Panc1 (cell line): ENCODE measurements around the gene KRT9. TPM values are rescaled to one million over a fixed set of nuclear protein-coding genes. Genes with fewer than 3 reads are reported as not detected.

Source experiments
- ATAC-seq: fragments of 200-7000 bp; cut with Tn5 transposase; 2 replicates; pipeline ENCODE4 v1.9.1; 2020; ENCODE audit warnings: mild to moderate bottlenecking, moderate library complexity
- BruUV-seq: library from RNA; stranded (reverse); fragments of 400-500 nt; replicated peaks from 2 replicates; lab custom pipeline; 2021; lab: Mats Ljungman, UMichigan
- CTCF ChIA-PET: fragments of 300-600 bp; sonication (Branson Sonifier 250); formaldehyde crosslinking; loops from one replicate; lab custom pipeline; 2022; ENCODE audit warnings: antibody characterized with exemption; lab: Charles Lee
- POLR2A ChIA-PET: fragments of 300-600 bp; sonication (Branson Sonifier 250); formaldehyde crosslinking; loops from one replicate; lab custom pipeline; 2022; ENCODE audit warnings: antibody characterized with exemption; lab: Charles Lee
- DNase-seq: peaks from one replicate; pipeline ENCODE4 v3.0.0-alpha.2; 2010; ENCODE audit warnings: low read depth, low spot score
- H3K27ac ChIP-seq: 2 replicates; pipeline ENCODE4 v1.5.1; 2011; ENCODE audit warnings: mild to moderate bottlenecking, low read length, inconsistent platforms
- H3K27me3 ChIP-seq: fragments of 200-500 bp; sonication (Bioruptor generic); 2 replicates; pipeline ENCODE4 v1.6.0; 2014; ENCODE audit warnings: low read length, inconsistent platforms; ENCODE audit not compliant: control insufficient read depth, insufficient read depth
- H3K36me3 ChIP-seq: fragments of 200-500 bp; sonication (Bioruptor generic); 2 replicates; pipeline ENCODE4 v1.5.1; 2014; ENCODE audit warnings: inconsistent platforms, mild to moderate bottlenecking, low read length, moderate library complexity; ENCODE audit not compliant: control insufficient read depth, insufficient read depth
- H3K4me1 ChIP-seq: 2 replicates; pipeline ENCODE4 v1.5.1; 2011; ENCODE audit warnings: inconsistent platforms, mild to moderate bottlenecking, low read length, moderate library complexity; ENCODE audit not compliant: control insufficient read depth, insufficient read depth
- H3K4me3 ChIP-seq, 2 experiments: 2 replicates each; pipeline ENCODE4 v1.5.1; 2011 to 2012; ENCODE audit warnings: low read depth in 2 of 2, low read length in 2 of 2, mild to moderate bottlenecking in 2 of 2, inconsistent platforms in 1 of 2, moderate library complexity in 1 of 2
- H3K9me3 ChIP-seq: fragments of 200-500 bp; sonication (Bioruptor generic); 2 replicates; pipeline ENCODE4 v1.5.1; 2014; ENCODE audit warnings: low read depth, mild to moderate bottlenecking, inconsistent platforms, low read length, moderate library complexity; ENCODE audit not compliant: control insufficient read depth, insufficient read depth
- POLR2AphosphoS5 ChIP-seq: IDR thresholded peaks from 2 replicates; pipeline ENCODE4 v1.6.1; 2012; ENCODE audit warnings: mild to moderate bottlenecking, low read depth, low read length, moderate library complexity
- SIN3A ChIP-seq: IDR thresholded peaks from 2 replicates; pipeline ENCODE4 v1.6.1; 2012; ENCODE audit warnings: low read depth, mild to moderate bottlenecking, low read length, moderate library complexity, borderline replicate concordance; ENCODE audit not compliant: insufficient read depth
- TCF7L2 ChIP-seq: IDR thresholded peaks from 2 replicates; pipeline ENCODE4 v1.6.1; 2011; ENCODE audit warnings: mild to moderate bottlenecking, low read depth, low read length, inconsistent platforms
- in situ Hi-C: cut with HindIII; loops from 2 replicates; pipeline ENCODE4 v1.10.0; 2016; ENCODE audit warnings: low sequenced_read_pairs, low pct_unique_long_range_greater_than_20kb
- intact Hi-C: fragments of 100-400 bp; cut with micrococcal nuclease; formaldehyde crosslinking; loops from one replicate; pipeline ENCODE4 v1.10.0; 2022; ENCODE audit not compliant: unreplicated experiment
- total RNA-seq: library from RNA; stranded (reverse); gene quantifications from one replicate; pipeline ENCODE4 v1.2.1, GENCODE V29; 2021; ENCODE audit not compliant: unreplicated experiment
- TF ChIP-seq, protein P1 (sequence below): fragments of 450-650 bp; IDR thresholded peaks from 2 replicates; pipeline ENCODE4 v1.5.1; 2017; ENCODE audit warnings: mild to moderate bottlenecking
- TF ChIP-seq, protein P2 (sequence below), 2 experiments: IDR thresholded peaks; 2 replicates each; pipeline ENCODE4 v1.6.1; 2011 to 2012; ENCODE audit warnings: low read depth in 2 of 2, control low read depth in 1 of 2, low read length in 1 of 2, mild to moderate bottlenecking in 1 of 2, moderate library complexity in 1 of 2; ENCODE audit not compliant: insufficient read depth in 1 of 2

The KRT9 gene
- total RNA-seq, 1 experiment from 2014 or later: not detected

DNA sequence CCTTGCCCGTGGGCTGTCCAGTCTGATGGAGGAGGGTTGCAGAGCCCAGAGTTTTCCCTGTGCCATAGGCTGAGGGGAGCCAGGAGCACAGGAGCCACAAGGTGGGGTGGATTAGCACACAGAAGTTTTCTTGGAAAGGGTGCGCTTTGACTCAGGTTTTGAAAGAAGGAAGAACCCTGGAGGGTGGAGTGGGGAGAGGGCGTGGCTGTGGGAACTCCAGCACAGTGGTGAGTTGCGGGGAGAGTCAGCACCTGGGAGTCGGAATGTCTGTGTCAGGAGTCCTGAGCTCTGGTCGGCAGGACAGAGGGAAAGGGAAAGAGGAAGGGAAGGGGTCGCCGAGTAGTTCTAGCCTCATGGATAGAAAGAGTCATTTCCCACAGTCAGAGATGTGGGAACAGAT, 23.7 kb upstream of the KRT9 start:
- H3K4me3 ChIP-seq: no peak overlapping the region
- H3K27me3 ChIP-seq: no peaks in the 10 kb centered on the region
- ATAC-seq (no peak), DNase-seq (no peak)
- CTCF ChIA-PET: no interaction called here
- H3K36me3 ChIP-seq: no peaks in the 10 kb centered on the region
- in situ Hi-C loops (no loop called here), intact Hi-C loops (no loop called here)
- no peak overlapping the region for H3K27ac ChIP-seq
- no peaks in the 10 kb centered on the region for H3K9me3 ChIP-seq
- POLR2A ChIA-PET: no interaction called here
- TF ChIP-seq, protein P1, sequence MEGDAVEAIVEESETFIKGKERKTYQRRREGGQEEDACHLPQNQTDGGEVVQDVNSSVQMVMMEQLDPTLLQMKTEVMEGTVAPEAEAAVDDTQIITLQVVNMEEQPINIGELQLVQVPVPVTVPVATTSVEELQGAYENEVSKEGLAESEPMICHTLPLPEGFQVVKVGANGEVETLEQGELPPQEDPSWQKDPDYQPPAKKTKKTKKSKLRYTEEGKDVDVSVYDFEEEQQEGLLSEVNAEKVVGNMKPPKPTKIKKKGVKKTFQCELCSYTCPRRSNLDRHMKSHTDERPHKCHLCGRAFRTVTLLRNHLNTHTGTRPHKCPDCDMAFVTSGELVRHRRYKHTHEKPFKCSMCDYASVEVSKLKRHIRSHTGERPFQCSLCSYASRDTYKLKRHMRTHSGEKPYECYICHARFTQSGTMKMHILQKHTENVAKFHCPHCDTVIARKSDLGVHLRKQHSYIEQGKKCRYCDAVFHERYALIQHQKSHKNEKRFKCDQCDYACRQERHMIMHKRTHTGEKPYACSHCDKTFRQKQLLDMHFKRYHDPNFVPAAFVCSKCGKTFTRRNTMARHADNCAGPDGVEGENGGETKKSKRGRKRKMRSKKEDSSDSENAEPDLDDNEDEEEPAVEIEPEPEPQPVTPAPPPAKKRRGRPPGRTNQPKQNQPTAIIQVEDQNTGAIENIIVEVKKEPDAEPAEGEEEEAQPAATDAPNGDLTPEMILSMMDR: no peak
- TF ChIP-seq, protein P2, sequence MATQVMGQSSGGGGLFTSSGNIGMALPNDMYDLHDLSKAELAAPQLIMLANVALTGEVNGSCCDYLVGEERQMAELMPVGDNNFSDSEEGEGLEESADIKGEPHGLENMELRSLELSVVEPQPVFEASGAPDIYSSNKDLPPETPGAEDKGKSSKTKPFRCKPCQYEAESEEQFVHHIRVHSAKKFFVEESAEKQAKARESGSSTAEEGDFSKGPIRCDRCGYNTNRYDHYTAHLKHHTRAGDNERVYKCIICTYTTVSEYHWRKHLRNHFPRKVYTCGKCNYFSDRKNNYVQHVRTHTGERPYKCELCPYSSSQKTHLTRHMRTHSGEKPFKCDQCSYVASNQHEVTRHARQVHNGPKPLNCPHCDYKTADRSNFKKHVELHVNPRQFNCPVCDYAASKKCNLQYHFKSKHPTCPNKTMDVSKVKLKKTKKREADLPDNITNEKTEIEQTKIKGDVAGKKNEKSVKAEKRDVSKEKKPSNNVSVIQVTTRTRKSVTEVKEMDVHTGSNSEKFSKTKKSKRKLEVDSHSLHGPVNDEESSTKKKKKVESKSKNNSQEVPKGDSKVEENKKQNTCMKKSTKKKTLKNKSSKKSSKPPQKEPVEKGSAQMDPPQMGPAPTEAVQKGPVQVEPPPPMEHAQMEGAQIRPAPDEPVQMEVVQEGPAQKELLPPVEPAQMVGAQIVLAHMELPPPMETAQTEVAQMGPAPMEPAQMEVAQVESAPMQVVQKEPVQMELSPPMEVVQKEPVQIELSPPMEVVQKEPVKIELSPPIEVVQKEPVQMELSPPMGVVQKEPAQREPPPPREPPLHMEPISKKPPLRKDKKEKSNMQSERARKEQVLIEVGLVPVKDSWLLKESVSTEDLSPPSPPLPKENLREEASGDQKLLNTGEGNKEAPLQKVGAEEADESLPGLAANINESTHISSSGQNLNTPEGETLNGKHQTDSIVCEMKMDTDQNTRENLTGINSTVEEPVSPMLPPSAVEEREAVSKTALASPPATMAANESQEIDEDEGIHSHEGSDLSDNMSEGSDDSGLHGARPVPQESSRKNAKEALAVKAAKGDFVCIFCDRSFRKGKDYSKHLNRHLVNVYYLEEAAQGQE (IDR thresholded peaks at IDR 0.05; ENCODE audit: insufficient read depth in 1 of 2, low read depth in 2 of 2, low read length in 1 of 2): no peak
- TF ChIP-seq SIN3A: no peak
- no peak for TF ChIP-seq TCF7L2
- TF ChIP-seq POLR2AphosphoS5: no peak
- H3K4me1 ChIP-seq: peaks cover 4% of the 10 kb centered on the region; the same call in 1 of the 2 replicates
- BruUV-seq: no TSS peak

DNA sequence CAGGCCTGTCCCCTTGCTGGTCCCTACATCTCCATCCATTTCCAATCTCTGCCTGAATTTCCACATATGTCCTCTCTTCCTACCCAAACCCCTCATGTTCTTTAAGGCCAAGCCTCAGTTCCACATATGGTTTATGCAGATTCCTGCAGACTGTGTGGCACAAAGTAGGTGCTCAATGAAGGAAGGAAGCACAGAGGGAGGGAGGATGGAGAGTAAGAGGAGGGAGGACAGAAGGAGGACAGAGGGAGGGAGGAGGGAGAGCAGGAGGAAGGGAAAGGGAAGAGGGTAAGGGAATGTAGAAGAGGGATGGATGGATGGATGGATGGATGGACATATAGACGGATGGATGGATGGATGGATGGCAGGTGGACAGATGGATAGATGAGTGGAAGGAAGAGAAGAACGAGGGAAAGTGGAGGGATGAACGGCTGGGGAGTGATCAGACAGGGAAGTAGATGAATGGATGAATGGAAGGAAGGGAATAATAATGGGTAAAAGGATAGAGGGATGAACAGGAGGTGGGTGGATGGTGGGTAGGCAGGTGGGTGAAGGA, 22.6 kb upstream of the KRT9 start:
- ChIA-PET POLR2A (no interaction called here), CTCF (no interaction called here)
- Histone ChIP-seq H3K27me3 (no peaks in the 10 kb centered on the region), H3K4me1 (no peaks in the 10 kb centered on the region), H3K36me3 (no peaks in the 10 kb centered on the region), H3K4me3 (no peak overlapping the region), H3K9me3 (no peaks in the 10 kb centered on the region), H3K27ac (no peak overlapping the region)
- DNase-seq (no peak), ATAC-seq (no peak)
- no peak for TF ChIP-seq TCF7L2
- TF ChIP-seq, protein P2 (IDR thresholded peaks at IDR 0.05; ENCODE audit: insufficient read depth in 1 of 2, low read depth in 2 of 2, low read length in 1 of 2): no peak
- TF ChIP-seq POLR2AphosphoS5: no peak
- TF ChIP-seq SIN3A: no peak
- TF ChIP-seq, protein P1: no peak
- in situ Hi-C loops (no loop called here), intact Hi-C loops (loop anchor here (5.0 kb wide), 1 partner anchor 53 kb away; no protein-coding TSS in a partner anchor)
- no TSS peak for BruUV-seq
